ENCODE measurements around the gene KRTAP2-2. TPM values are rescaled to one million over a fixed set of nuclear protein-coding genes. Genes with fewer than 3 reads are reported as not detected.
A peak's percentile ranks its signal among the peaks of the same experiment; 100 is the strongest.

Gene KRTAP2-2
- total and polyA plus RNA-seq, 2 of the 4 experiments (the other 2 are of a cell fraction): 0.17 TPM; not detected in 1

- Histone ChIP-seq H3K23ac (ENCODE audit: low read depth, low read length) (peak within 1 kb of the TSS; percentile 79; the same call in 1 of the 2 replicates), H2AFZ (replicated peaks; ENCODE audit: low read length, poor library complexity) (no peak within 1 kb of the TSS), H3K79me1 (ENCODE audit: low read depth in 1 of 2, low read length in 2 of 2) (no peaks in the 10 kb centered on the region), H2BK5ac (ENCODE audit: low read depth, low read length, poor library complexity, severe bottlenecking) (peak within 1 kb of the TSS; percentile 95), H3K9me1 (ENCODE audit: insufficient read depth, low read length) (peaks cover 6% of the 10 kb centered on the region), H4K91ac (ENCODE audit: insufficient read depth, low read depth, low read length) (peak within 1 kb of the TSS; percentile 68), H4K5ac (ENCODE audit: low read depth, low read length) (peak within 1 kb of the TSS; percentile 0; the same call in 1 of the 2 replicates), H3K27me3 (ENCODE audit: control insufficient read depth, insufficient read depth, low read length) (no peaks in the 10 kb centered on the region), H2BK20ac (ENCODE audit: low read depth, low read length) (peak within 1 kb of the TSS; percentile 95), H2AK9ac (replicated peaks; ENCODE audit: low read depth, low read length, poor library complexity) (no peak within 1 kb of the TSS), H3K4me2 (ENCODE audit: low read depth, low read length) (no peak within 1 kb of the TSS), H3K9me3 (ENCODE audit: control insufficient read depth, insufficient read depth, low read length) (no peaks in the 10 kb centered on the region), H3K14ac (replicated peaks; ENCODE audit: low read depth, low read length) (peak within 1 kb of the TSS; percentile 85), H3K27ac (ENCODE audit: insufficient read depth, low read length) (no peak within 1 kb of the TSS; the same call in 1 of the 2 replicates), H4K8ac (ENCODE audit: low read depth in 2 of 2, low read length in 2 of 2) (peak within 1 kb of the TSS; percentile 32 to 53), H4K20me1 (ENCODE audit: insufficient read depth, low read length) (no peaks in the 10 kb centered on the region), H3K4me3 (ENCODE audit: insufficient read depth, low read depth, low read length) (no peak within 1 kb of the TSS), H3K18ac (ENCODE audit: low read depth, low read length) (peak within 1 kb of the TSS; percentile 76; the same call in 1 of the 2 replicates), H3K36me3 (ENCODE audit: control insufficient read depth, insufficient read depth, low read length) (no peaks in the 10 kb centered on the region), H3K9ac (ENCODE audit: low read depth, low read length) (no peak within 1 kb of the TSS), H2BK120ac (ENCODE audit: low read depth, low read length) (peak within 1 kb of the TSS; percentile 86), H3K4me1 (ENCODE audit: control insufficient read depth, insufficient read depth, low read length) (peaks cover 4% of the 10 kb centered on the region; the same call in 1 of the 2 replicates), H2AK5ac (ENCODE audit: low read depth, low read length) (peak within 1 kb of the TSS; percentile 86), H3K56ac (ENCODE audit: extremely low read depth, insufficient read depth, low read length) (no peak within 1 kb of the TSS), H2BK15ac (ENCODE audit: low read depth, low read length) (peak within 1 kb of the TSS; percentile 70; the same call in 1 of the 3 replicates), H3K4ac (ENCODE audit: low read depth, low read length) (peak within 1 kb of the TSS; percentile 94)
- 71% methylated on average over 1 of the region's 4 CpGs; no CpG with 5 or more reads in 1 of the 2 experiments for WGBS, 2 experiments (ENCODE audit: extremely low coverage in 2 of 2, insufficient read length in 1 of 2)
- DNase-seq: no peak
- intact Hi-C loops (cut with micrococcal nuclease): no loop called here
- TF ChIP-seq, protein P1, sequence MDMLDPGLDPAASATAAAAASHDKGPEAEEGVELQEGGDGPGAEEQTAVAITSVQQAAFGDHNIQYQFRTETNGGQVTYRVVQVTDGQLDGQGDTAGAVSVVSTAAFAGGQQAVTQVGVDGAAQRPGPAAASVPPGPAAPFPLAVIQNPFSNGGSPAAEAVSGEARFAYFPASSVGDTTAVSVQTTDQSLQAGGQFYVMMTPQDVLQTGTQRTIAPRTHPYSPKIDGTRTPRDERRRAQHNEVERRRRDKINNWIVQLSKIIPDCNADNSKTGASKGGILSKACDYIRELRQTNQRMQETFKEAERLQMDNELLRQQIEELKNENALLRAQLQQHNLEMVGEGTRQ (IDR thresholded peaks at IDR 0.05; ENCODE audit: low read depth, low read length): no peak
- no peak for TF ChIP-seq BHLHE40 (IDR thresholded peaks at IDR 0.05; ENCODE audit: low read depth, low read length)
- no peak for TF ChIP-seq POLR2A (IDR thresholded peaks at IDR 0.05; ENCODE audit: low read depth, low read length)
- no peak for TF ChIP-seq SMC3 (IDR thresholded peaks at IDR 0.05; ENCODE audit: low read depth, low read length)
- ATAC-seq (ENCODE audit: low read depth): no peak
- in situ Hi-C loops (cut with MboI; ENCODE audit: low sequenced_read_pairs): no loop called here
- CTCF ChIA-PET: no interaction called here
- dilution Hi-C loops (cut with HindIII; ENCODE audit: low sequenced_read_pairs, unreplicated experiment): no loop called here
- POLR2A ChIA-PET (ENCODE audit: unreplicated experiment): no interaction called here
- BruUV-seq (replicated peaks): no TSS peak
Observed at GRCh38 chr17:41098042-41098441, 43.0 kb upstream of the KRTAP2-2 start, which contains the start of gene KRTAP4-8. Gene KRTAP4-8 (minus strand): TSS chr17:41098142. CDS start chr17:41098084, 58 bp downstream.

Data from IMR-90 (cell line).